ENCODE data around the gene NES. TPM values are rescaled to one million over a fixed set of nuclear protein-coding genes. Genes with fewer than 3 reads are reported as not detected.

NES gene
- total RNA-seq, 1 experiment from 2014 or later = 183 TPM

GRCh38 chr1:156705918-156706656, 28.9 kb upstream of the NES start:
- DNase-seq (ENCODE audit: low spot score) = peak; percentile 70
- in situ Hi-C loops (cut with HindIII; ENCODE audit: low sequenced_read_pairs) = no loop called here

- DNase-seq (ENCODE audit: low spot score) = peak; percentile 55
- in situ Hi-C loops (cut with HindIII; ENCODE audit: low sequenced_read_pairs) = no loop called here
These were observed 28.2 kb upstream of the NES start, which contains the start of gene CRABP2 for GRCh38 chr1:156705321-156705917. CRABP2 (minus strand) TSS chr1:156705583; CDS start chr1:156705446, 137 bp downstream.

- DNase-seq (ENCODE audit: low spot score) = no peak
- in situ Hi-C loops (cut with HindIII; ENCODE audit: low sequenced_read_pairs) = no loop called here
These were observed 27.7 kb upstream of the NES start for GRCh38 chr1:156704930-156705320.

GRCh38 chr1:156704166-156704711, 27.0 kb upstream of the NES start:
- in situ Hi-C loops (cut with HindIII; ENCODE audit: low sequenced_read_pairs) = no loop called here
- DNase-seq (ENCODE audit: low spot score) = no peak

GRCh38 chr1:156703741-156704140, 26.5 kb upstream of the NES start:
- in situ Hi-C loops (cut with HindIII; ENCODE audit: low sequenced_read_pairs) = no loop called here
- DNase-seq (ENCODE audit: low spot score) = no peak

- no peak for DNase-seq (ENCODE audit: low spot score)
These were observed 26.1 kb upstream of the NES start for GRCh38 chr1:156703336-156703735.

GRCh38 chr1:156700736-156701531, 23.7 kb upstream of the NES start:
- no peak for DNase-seq (ENCODE audit: low spot score)
- in situ Hi-C loops (cut with HindIII; ENCODE audit: low sequenced_read_pairs) = no loop called here

More at GRCh38 chr1:156703336-156703735, 26.1 kb upstream of the NES start:
- in situ Hi-C loops (cut with HindIII; ENCODE audit: low sequenced_read_pairs) = no loop called here

GRCh38 chr1:156698995-156699394, 21.8 kb upstream of the NES start:
- in situ Hi-C loops (cut with HindIII; ENCODE audit: low sequenced_read_pairs) = no loop called here
- no peak for DNase-seq (ENCODE audit: low spot score)

- no peak for DNase-seq (ENCODE audit: low spot score)
- in situ Hi-C loops (cut with HindIII; ENCODE audit: low sequenced_read_pairs) = no loop called here
These were observed 20.3 kb upstream of the NES start for GRCh38 chr1:156697481-156697880.

GRCh38 chr1:156696755-156697154, 19.5 kb upstream of the NES start:
- no peak for DNase-seq (ENCODE audit: low spot score)
- in situ Hi-C loops (cut with HindIII; ENCODE audit: low sequenced_read_pairs) = no loop called here

GRCh38 chr1:156694690-156694962, 17.4 kb upstream of the NES start:
- DNase-seq (ENCODE audit: low spot score) = no peak
- in situ Hi-C loops (cut with HindIII; ENCODE audit: low sequenced_read_pairs) = no loop called here

GRCh38 chr1:156693848-156694689, 16.9 kb upstream of the NES start:
- no peak for DNase-seq (ENCODE audit: low spot score)
- in situ Hi-C loops (cut with HindIII; ENCODE audit: low sequenced_read_pairs) = no loop called here

- in situ Hi-C loops (cut with HindIII; ENCODE audit: low sequenced_read_pairs) = no loop called here
- DNase-seq (ENCODE audit: low spot score) = no peak
These were observed 16.0 kb upstream of the NES start for GRCh38 chr1:156692925-156693847.

GRCh38 chr1:156692441-156692924, 15.3 kb upstream of the NES start:
- in situ Hi-C loops (cut with HindIII; ENCODE audit: low sequenced_read_pairs) = no loop called here
- no peak for DNase-seq (ENCODE audit: low spot score)

GRCh38 chr1:156691665-156692440, 14.6 kb upstream of the NES start:
- in situ Hi-C loops (cut with HindIII; ENCODE audit: low sequenced_read_pairs) = no loop called here
- DNase-seq (ENCODE audit: low spot score) = no peak

- in situ Hi-C loops (cut with HindIII; ENCODE audit: low sequenced_read_pairs) = no loop called here
- no peak for DNase-seq (ENCODE audit: low spot score)
These were observed 14.0 kb upstream of the NES start for GRCh38 chr1:156691191-156691590.

- DNase-seq (ENCODE audit: low spot score) = no peak
- in situ Hi-C loops (cut with HindIII; ENCODE audit: low sequenced_read_pairs) = no loop called here
These were observed 13.4 kb upstream of the NES start for GRCh38 chr1:156690675-156691036.

All from G401 (cell line).